Right lobe of liver (tissue), 6 donors: Measurements from ENCODE around the gene PRTFDC1. TPM values are rescaled to one million over a fixed set of nuclear protein-coding genes. Genes with fewer than 3 reads are reported as not detected.

Source experiments
- ATAC-seq, 4 donors: fragments of 200-7000 bp; cut with Tn5 transposase; one replicate each; pipeline ENCODE4 v1.9.1; 2020; ENCODE audit warnings: mild to moderate bottlenecking in 4 of 4, moderate library complexity in 4 of 4
- DNase-seq, 3 donors: peaks; one replicate each; pipeline ENCODE4 v3.0.0-alpha.2; 2020
- H3K27ac ChIP-seq, 3 donors: fragments of 200-600 bp; one replicate each; pipeline ENCODE4 v1.8.0; 2022
- H3K27me3 ChIP-seq, 2 donors: fragments of 200-600 bp; one replicate each; pipeline ENCODE4 v1.8.0; 2022
- H3K36me3 ChIP-seq, 4 donors: fragments of 200-600 bp; sonication (generic) in 1 of 4; one replicate each; pipeline versions ENCODE4 v1.5.1 to v1.8.0; 2017 to 2022; ENCODE audit warnings: control low read depth in 1 of 4
- H3K4me1 ChIP-seq, 4 donors: fragments of 200-600 bp; sonication (generic) in 1 of 4; one replicate each; pipeline versions ENCODE4 v1.5.1 to v1.8.0; 2017 to 2022; ENCODE audit warnings: control low read depth in 1 of 4
- H3K4me3 ChIP-seq, 3 donors: fragments of 200-600 bp; one replicate each; pipeline ENCODE4 v1.8.0; 2022
- H3K9me3 ChIP-seq, 4 donors: fragments of 200-600 bp; sonication (generic) in 1 of 4; one replicate each; pipeline versions ENCODE4 v1.5.1 to v1.8.0; 2017 to 2022; ENCODE audit warnings: control low read depth in 1 of 4
- POLR2A ChIP-seq: fragments of 450-650 bp; IDR thresholded peaks from one replicate; pipeline ENCODE4 v1.6.1; 2017; ENCODE audit warnings: antibody characterized with exemption, mild to moderate bottlenecking
- WGBS: methylation state at CpG from one replicate; pipeline ENCODE4 v1.1.6; 2018; ENCODE audit warnings: low coverage, low lambda C conversion rate; ENCODE audit not compliant: insufficient coverage; ENCODE audit errors: missing lambda C conversion rate; 5-methylcytosine and 5-hydroxymethylcytosine counted together
- intact Hi-C, 2 donors: fragments of 100-400 bp; cut with DNase I; formaldehyde crosslinking; loops; one replicate each; pipeline versions ENCODE4 v1.11.2 to v1.14.1; 2022
- total RNA-seq, 6 experiments: library from RNA; depleted of rRNA in 2 of 6; stranded (reverse); fragments of >200 nt in 2 of 6; fragmentation: NEBNext Ultra II Directional in 3 of 6; extraction: Animal tissue kit (Norgen Biotek cat#: 25700) in 3 of 6; gene quantifications; one replicate each; pipeline versions ENCODE4 v1.1.0 to v1.2.4, GENCODE V29; 2016 to 2023
- TF ChIP-seq, protein P1 (sequence below), 4 donors: fragments of 200-600 bp in 3 of 4; fragments of 450-650 bp in 1 of 4; IDR thresholded peaks; one replicate each; pipeline versions ENCODE4 v1.5.1 to v1.8.0; 2016 to 2022; ENCODE audit warnings: antibody characterized with exemption in 4 of 4, mild to moderate bottlenecking in 2 of 4
- donor health status: DM: no; HTN: yes; CAD: no.
- donor health status: DM: no; HTN: no; CAD: no.
- donor health status: DM: no; HTN: no; CAD: no.
- donor health status: DM: no; HTN: yes; CAD: no.
- donor health status: DM: no; HTN: yes; CAD: no.

PRTFDC1 gene
- total RNA-seq, 6 experiments from 2014 or later: 0.76 to 3.5 (median 1.1) TPM; not detected in 1

DNA sequence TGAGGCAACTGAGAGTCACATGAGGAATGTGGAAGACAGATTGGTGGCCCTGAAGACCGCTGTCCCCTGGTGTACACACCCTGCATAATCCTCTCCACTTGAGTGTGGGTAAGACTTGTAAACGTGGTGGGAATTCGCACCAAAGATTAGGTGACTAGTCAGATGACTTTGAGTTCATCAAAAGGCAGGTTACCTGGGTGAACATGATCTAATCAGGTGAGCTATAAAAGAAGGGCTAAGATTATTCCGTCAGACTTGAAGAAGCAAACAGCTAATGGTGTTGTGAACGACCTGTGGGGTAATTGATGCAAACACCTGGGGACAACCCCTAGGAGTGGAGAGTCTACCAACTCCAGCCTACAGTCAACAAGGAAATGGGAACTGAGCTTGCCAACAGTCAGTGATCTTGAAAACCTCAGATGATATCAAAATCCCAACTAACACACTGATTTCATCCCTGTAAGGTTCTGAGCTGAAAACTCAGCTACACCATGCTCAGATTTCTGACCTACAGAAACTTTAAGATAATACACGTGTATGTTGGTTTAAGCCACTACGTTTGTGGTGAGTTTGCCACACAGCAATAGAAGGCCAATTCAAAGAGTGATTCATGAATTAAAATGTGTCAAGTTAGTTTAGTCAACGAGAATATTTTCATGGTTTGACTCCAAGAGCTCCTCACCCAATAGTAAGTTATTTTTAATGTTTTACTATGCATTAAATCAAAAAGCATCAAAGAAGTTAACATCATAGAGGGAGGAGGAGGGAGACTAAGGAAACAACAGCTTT, 16.7 kb downstream of the PRTFDC1 start:
- 70% methylated on average over 7 of the region's 8 CpGs for WGBS
- Histone ChIP-seq H3K27me3 (no peaks in the 10 kb centered on the region), H3K4me3 (no peak overlapping the region), H3K36me3 (no peaks in the 10 kb centered on the region), H3K27ac (no peak overlapping the region), H3K4me1 (no peaks in the 10 kb centered on the region), H3K9me3 (no peaks in the 10 kb centered on the region)
- DNase-seq: no peak
- no peak for ATAC-seq
- TF ChIP-seq POLR2A: no peak
- TF ChIP-seq, protein P1, sequence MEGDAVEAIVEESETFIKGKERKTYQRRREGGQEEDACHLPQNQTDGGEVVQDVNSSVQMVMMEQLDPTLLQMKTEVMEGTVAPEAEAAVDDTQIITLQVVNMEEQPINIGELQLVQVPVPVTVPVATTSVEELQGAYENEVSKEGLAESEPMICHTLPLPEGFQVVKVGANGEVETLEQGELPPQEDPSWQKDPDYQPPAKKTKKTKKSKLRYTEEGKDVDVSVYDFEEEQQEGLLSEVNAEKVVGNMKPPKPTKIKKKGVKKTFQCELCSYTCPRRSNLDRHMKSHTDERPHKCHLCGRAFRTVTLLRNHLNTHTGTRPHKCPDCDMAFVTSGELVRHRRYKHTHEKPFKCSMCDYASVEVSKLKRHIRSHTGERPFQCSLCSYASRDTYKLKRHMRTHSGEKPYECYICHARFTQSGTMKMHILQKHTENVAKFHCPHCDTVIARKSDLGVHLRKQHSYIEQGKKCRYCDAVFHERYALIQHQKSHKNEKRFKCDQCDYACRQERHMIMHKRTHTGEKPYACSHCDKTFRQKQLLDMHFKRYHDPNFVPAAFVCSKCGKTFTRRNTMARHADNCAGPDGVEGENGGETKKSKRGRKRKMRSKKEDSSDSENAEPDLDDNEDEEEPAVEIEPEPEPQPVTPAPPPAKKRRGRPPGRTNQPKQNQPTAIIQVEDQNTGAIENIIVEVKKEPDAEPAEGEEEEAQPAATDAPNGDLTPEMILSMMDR (IDR thresholded peaks at IDR 0.05): no peak
- intact Hi-C loops: no loop called here

DNA sequence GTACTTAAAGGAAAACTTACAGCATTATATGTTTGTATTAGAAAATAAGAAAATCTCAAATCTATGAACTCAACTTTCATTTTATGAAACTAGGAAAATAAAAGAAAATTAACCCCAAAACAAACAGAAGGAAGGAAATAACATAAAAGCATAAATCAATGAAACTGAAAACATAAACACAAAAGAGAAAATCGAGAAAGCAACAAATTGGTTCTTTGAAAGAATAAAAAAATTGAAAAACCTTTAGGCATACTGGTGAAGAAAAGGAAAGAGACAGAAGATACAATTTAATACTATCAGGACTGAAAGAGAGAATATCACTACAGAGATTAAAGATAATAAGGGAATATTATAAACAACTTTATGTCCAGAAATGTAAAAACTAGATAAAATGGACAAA, 21.2 kb downstream of the PRTFDC1 start:
- H3K36me3 ChIP-seq: no peaks in the 10 kb centered on the region
- ATAC-seq (no peak), DNase-seq (no peak)
- H3K27me3 ChIP-seq: no peaks in the 10 kb centered on the region
- no peaks in the 10 kb centered on the region for H3K9me3 ChIP-seq
- TF ChIP-seq POLR2A: no peak
- TF ChIP-seq, protein P1 (IDR thresholded peaks at IDR 0.05): no peak
- H3K27ac ChIP-seq: no peak overlapping the region
- peaks cover 0 to 2% (median 0%) of the 10 kb centered on the region in 4 donors for H3K4me1 ChIP-seq
- intact Hi-C loops: no loop called here
- 83% methylated on average over 1 of the region's 1 CpG for WGBS
- H3K4me3 ChIP-seq: no peak overlapping the region

DNA sequence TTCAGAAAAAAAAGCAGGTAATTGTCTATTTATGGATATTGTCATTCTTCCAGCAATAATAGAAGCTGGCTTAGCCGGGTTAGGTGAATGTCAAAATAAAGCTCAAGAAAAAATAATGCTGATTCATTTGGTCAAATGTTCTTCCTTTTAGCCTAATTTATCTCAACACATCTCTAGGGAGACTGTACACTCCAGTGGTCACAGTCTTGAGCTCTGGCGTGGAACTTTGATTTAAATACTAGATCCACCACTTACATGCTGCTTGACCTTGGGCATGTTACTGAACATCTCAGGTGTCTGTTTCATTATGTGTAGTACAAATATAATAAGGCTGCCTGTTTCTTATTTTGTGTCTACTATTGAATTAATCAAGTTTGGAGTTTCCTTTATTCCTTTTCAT, 22.0 kb downstream of the PRTFDC1 start:
- no peak for DNase-seq

DNA sequence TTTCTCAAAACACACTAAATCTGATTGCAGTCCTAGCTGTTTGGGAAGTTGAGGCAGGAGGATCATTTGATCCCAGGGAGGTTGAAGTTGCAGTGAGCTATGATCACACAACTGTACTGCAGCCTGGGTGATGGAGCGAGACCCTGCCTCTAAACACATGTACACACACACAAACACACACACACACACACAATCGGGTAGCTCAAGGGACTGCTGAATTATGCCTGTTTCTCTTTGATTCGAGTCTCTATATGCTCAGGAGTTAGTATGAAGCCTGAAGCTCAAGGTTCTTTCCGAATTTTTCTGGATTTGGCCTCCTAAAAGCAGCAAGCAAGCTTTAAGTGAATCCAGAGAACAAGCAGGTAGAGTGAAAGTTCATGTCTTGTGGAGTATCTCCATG, 22.5 kb downstream of the PRTFDC1 start:
- ATAC-seq (no peak), DNase-seq (no peak)
- H3K36me3 ChIP-seq: no peaks in the 10 kb centered on the region
- H3K27me3 ChIP-seq: no peaks in the 10 kb centered on the region
- no peak overlapping the region for H3K4me3 ChIP-seq
- H3K4me1 ChIP-seq: peaks cover 0 to 2% (median 0%) of the 10 kb centered on the region in 4 donors
- H3K27ac ChIP-seq: no peak overlapping the region
- no peaks in the 10 kb centered on the region for H3K9me3 ChIP-seq
- TF ChIP-seq, protein P1 (IDR thresholded peaks at IDR 0.05): no peak
- no peak for TF ChIP-seq POLR2A
- intact Hi-C loops: no loop called here
- WGBS: 90% methylated on average over 3 of the region's 4 CpGs

More for the DNA sequence above, 22.0 kb downstream of the PRTFDC1 start:
- Histone ChIP-seq H3K27ac (no peak overlapping the region), H3K36me3 (no peaks in the 10 kb centered on the region), H3K4me3 (no peak overlapping the region), H3K9me3 (no peaks in the 10 kb centered on the region), H3K27me3 (no peaks in the 10 kb centered on the region), H3K4me1 (peaks cover 0 to 2% (median 0%) of the 10 kb centered on the region in 4 donors)
- WGBS: 92% methylated on average over 2 of the region's 2 CpGs
- ATAC-seq: no peak
- TF ChIP-seq POLR2A: no peak
- TF ChIP-seq, protein P1 (IDR thresholded peaks at IDR 0.05): no peak
- intact Hi-C loops: no loop called here
